DMS153 (cell line): ENCODE data around the gene OR4D6.
A peak's percentile ranks its signal among the peaks of the same experiment; 100 is the strongest.
"Not testable (repeated sequence)": the region's sequence is repeated elsewhere in the genome, so short reads cannot be mapped to it uniquely, and the experiment has no call there.

Source experiments
- DNase-seq: peaks from one replicate; lab custom pipeline; 2025; lab: John Stamatoyannopoulos, UW

Gene OR4D6

GRCh38 chr11:59456661-59457060 is at the start of gene OR4D6:
Gene OR4D6, plus strand, starts transcription at chr11:59456961. Its CDS starts 0 bp downstream, at chr11:59456961.
- DNase-seq: no peak

GRCh38 chr11:59413646-59414045 is 43.1 kb upstream of the OR4D6 start:
- DNase-seq: no peak

- no peak for DNase-seq
These were observed 41.6 kb upstream of the OR4D6 start for GRCh38 chr11:59415111-59415510.

GRCh38 chr11:59416613-59417012 is 40.1 kb upstream of the OR4D6 start:
- DNase-seq: no peak

GRCh38 chr11:59417023-59417422 is 39.7 kb upstream of the OR4D6 start:
- DNase-seq: no peak

- DNase-seq: no peak
These were observed 38.6 kb upstream of the OR4D6 start for GRCh38 chr11:59418156-59418555.

GRCh38 chr11:59423835-59424234 is 32.9 kb upstream of the OR4D6 start:
- DNase-seq: no peak

- no peak for DNase-seq
These were observed 31.6 kb upstream of the OR4D6 start for GRCh38 chr11:59425131-59425530.

GRCh38 chr11:59426361-59427067 is 30.2 kb upstream of the OR4D6 start, which contains the start of gene OR5A2:
Gene OR5A2, minus strand, starts transcription at chr11:59426413. Its CDS starts 3,460 bp downstream, at chr11:59422953.
- peak; percentile 75 for DNase-seq

GRCh38 chr11:59427068-59427382 is 29.7 kb upstream of the OR4D6 start:
- no peak for DNase-seq

GRCh38 chr11:59429924-59430516 is 26.7 kb upstream of the OR4D6 start:
- DNase-seq: peak; percentile 65

- no peak for DNase-seq
These were observed 20.6 kb upstream of the OR4D6 start, which contains the start of gene OR5A1 for GRCh38 chr11:59436169-59436568. Gene OR5A1, plus strand, starts transcription at chr11:59436469. Its CDS starts 6,700 bp downstream, at chr11:59443169.

- DNase-seq: no peak
These were observed 19.0 kb upstream of the OR4D6 start for GRCh38 chr11:59437770-59438169.

- DNase-seq: not testable (repeated sequence)
These were observed 11.1 kb upstream of the OR4D6 start for GRCh38 chr11:59445624-59446023.

GRCh38 chr11:59448484-59448883 is 8.3 kb upstream of the OR4D6 start:
- no peak for DNase-seq

- DNase-seq: no peak
These were observed 3.2 kb downstream of the OR4D6 start for GRCh38 chr11:59459916-59460315.

GRCh38 chr11:59463190-59463641 is 6.5 kb downstream of the OR4D6 start:
- DNase-seq: no peak

- no peak for DNase-seq
These were observed 16.3 kb downstream of the OR4D6 start, which contains the start of gene OR4D10 for GRCh38 chr11:59473015-59473414. Gene OR4D10, plus strand, starts transcription at chr11:59473315. Its CDS starts 4,115 bp downstream, at chr11:59477430.

GRCh38 chr11:59475176-59475575 is 18.4 kb downstream of the OR4D6 start:
- no peak for DNase-seq

- no peak for DNase-seq
These were observed 23.1 kb downstream of the OR4D6 start for GRCh38 chr11:59479906-59480305.

GRCh38 chr11:59480359-59480758 is 23.6 kb downstream of the OR4D6 start:
- no peak for DNase-seq

GRCh38 chr11:59501931-59502330 is 45.2 kb downstream of the OR4D6 start:
- DNase-seq: no peak

- no peak for DNase-seq
These were observed 46.5 kb downstream of the OR4D6 start, which contains the start of gene OR4D11 for GRCh38 chr11:59503276-59503675. Gene OR4D11, plus strand, starts transcription at chr11:59503576. Its CDS starts 0 bp downstream, at chr11:59503576.
